Cardiac septum (tissue), 1 donor: ENCODE measurements around the gene KMT2E. TPM values are rescaled to one million over a fixed set of nuclear protein-coding genes. Genes with fewer than 3 reads are reported as not detected.
"Not testable (repeated sequence)": the region's sequence is repeated elsewhere in the genome, so short reads cannot be mapped to it uniquely, and the experiment has no call there.

Source experiments
- DNase-seq: peaks from one replicate; pipeline ENCODE4 v3.0.0-alpha.2; 2020; ENCODE audit warnings: low spot score
- intact Hi-C: fragments of 100-400 bp; cut with DNase I; formaldehyde crosslinking; loops from one replicate; pipeline ENCODE4 v1.14.0; 2022
- total RNA-seq: library from RNA; stranded (reverse); fragmentation: NEBNext Ultra II Directional; extraction: Animal tissue kit (Norgen Biotek cat#: 25700); gene quantifications from one replicate; pipeline ENCODE4 v1.2.1, GENCODE V29; 2021
- donor health status: DM: no; HTN: no; CAD: no.

The KMT2E gene
- total RNA-seq, 1 donor from 2014 or later: 65.7 TPM

DNA sequence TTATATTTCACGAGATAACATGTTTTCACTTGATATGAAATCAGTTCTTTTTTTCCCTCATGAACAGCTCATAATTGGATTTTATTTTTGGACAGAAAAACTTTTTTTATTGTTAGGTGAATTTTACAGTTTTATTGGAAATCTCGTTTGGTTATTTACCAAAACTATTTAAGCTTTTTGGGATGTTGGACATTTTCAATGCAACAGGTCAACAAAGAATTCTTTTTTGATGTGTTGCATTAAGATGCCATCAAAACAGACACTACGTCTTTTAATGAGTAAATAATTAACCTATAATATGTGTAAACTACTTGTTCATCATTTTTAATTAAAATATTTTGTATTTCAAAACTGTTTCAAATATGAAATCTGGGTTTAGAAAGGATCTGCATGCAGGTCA lies 5.3 kb downstream of the KMT2E start:
- DNase-seq: no peak
- intact Hi-C loops: loop anchor here (10.0 kb wide), 1 partner anchor 226 kb away; no protein-coding TSS in a partner anchor

GRCh38 chr7:105020926-105021325 lies 6.9 kb downstream of the KMT2E start:
- DNase-seq: no peak
- intact Hi-C loops: no loop called here

DNA sequence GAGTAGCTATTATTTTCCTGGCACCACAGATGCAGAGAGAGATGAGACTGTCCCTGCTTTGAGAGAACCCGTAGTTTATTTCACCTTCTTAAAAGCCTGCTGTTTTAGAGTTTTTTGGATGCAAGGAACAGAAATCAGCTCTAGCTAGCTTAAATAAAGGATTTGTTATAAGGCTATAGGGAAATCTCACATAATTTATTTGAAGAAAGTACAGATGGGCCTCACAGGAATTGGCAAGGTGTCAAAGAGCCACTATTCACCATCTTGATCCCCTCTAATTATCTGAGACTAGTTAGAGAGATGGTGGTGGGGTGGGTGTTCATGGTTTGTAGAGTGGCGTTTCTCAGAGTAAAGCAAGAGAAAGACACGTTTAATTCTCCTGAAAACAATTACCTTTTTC lies 7.3 kb downstream of the KMT2E start:
- intact Hi-C loops: no loop called here
- no peak for DNase-seq

GRCh38 chr7:105021967-105022366 lies 8.0 kb downstream of the KMT2E start:
- intact Hi-C loops: no loop called here

DNA sequence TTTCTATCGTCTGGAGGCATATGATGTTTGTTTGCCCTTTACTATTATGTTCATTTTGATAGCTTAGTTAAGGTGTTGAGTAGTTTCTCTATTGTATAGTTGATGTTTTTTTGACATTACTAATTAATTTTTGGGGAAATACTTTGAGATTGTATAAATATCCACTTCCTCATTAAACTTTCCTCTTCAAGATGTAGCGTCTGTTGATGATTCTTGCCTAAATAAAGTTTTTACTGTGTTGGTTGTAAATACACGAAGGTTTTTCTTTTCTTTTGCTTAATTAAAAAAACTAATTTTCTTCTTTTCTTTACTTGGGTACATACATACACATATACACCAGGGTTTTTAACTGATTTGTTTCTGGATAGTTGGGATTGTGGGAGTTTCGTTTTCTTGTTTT lies 8.5 kb downstream of the KMT2E start:
- no peak for DNase-seq

More at GRCh38 chr7:105021967-105022366, 8.0 kb downstream of the KMT2E start:
- DNase-seq: no peak

DNA sequence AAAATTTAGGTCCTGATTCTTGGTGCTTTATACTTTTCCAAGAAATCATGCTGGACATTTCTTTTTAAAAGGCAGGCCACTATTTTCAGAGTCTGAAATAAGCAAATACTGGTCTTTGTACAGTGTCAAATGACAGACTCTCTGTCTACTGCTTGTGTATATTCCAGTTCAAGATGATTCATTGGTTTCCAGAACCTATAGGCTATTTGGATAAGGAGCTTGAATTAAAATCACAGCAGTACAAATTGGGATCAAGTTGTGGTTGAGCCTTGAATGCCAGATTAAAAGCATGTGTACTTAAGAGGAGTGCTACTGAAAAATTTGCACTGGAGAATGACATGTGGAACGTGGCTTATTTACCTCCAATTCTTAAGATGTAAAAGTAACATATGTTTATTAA lies 10.7 kb downstream of the KMT2E start:
- no peak for DNase-seq
- intact Hi-C loops: no loop called here

More for the DNA sequence above, 8.5 kb downstream of the KMT2E start:
- intact Hi-C loops: no loop called here

- DNase-seq: no peak
- intact Hi-C loops: no loop called here
Measured at GRCh38 chr7:105026750-105027149, 12.7 kb downstream of the KMT2E start.

GRCh38 chr7:105027176-105027853 lies 13.3 kb downstream of the KMT2E start:
- no peak for DNase-seq
- intact Hi-C loops: no loop called here

DNA sequence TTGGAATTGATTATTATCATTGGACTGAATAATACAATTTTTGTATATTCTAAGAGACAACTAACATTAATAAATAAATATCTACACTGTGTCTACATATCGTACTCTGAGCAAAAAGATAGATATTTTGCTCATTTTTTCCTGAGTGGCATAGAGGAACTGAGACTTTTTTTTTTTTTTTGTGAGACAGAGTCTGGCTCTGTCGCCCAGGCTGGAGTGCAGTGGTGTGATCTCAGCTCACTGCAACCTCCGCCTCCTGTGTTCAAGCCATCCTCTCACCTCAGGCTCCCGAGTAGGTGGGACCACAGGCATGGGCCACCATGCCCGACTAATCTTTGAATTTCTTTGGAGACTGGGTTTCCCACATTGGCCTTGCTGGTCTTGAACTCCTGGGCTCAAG lies 14.0 kb downstream of the KMT2E start:
- intact Hi-C loops: no loop called here
- DNase-seq: no peak

GRCh38 chr7:105028941-105029340 lies 14.9 kb downstream of the KMT2E start:
- DNase-seq, intact Hi-C loops: not testable (repeated sequence)

DNA sequence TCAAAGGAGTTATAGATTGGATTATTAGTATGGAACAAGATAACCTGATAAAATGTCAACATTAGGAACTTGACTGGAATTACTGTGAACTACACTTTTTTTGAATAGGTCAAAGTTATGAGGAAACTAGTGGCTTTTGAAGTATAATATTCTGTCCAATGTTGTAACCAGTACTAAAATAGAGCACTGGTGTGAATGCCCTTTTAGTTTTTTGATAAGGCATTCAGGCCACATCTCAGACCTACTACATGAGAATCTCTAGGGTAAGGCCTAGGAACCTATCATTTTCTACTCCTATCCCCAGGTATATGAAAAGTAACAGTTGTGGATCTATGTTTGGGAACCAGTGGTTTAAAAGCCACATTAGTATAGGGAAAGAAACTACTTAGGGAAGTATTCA lies 16.4 kb downstream of the KMT2E start:
- DNase-seq: no peak
- intact Hi-C loops: no loop called here

GRCh38 chr7:105032553-105033214 lies 18.7 kb downstream of the KMT2E start:
- no peak for DNase-seq
- intact Hi-C loops: no loop called here

DNA sequence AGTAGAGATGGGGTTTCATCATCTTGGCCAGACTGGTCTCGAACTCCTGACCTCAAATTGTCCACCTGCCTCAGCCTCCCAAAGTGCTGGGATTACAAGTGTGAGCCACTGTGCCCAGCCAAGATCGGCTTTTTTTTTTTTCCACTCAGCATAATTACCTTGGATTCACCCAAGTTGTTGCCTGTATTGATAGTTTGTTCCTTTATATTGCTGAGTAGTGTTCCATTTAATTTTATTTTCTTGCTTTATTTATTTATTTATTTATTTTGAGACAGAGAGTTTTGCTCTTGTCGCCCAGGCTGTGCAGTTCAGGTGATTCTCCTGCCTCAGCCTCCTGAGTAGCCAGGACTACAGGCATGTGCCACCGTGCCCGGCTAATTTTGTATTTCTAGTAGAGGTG lies 21.3 kb downstream of the KMT2E start:
- DNase-seq: no peak
- intact Hi-C loops: no loop called here

DNA sequence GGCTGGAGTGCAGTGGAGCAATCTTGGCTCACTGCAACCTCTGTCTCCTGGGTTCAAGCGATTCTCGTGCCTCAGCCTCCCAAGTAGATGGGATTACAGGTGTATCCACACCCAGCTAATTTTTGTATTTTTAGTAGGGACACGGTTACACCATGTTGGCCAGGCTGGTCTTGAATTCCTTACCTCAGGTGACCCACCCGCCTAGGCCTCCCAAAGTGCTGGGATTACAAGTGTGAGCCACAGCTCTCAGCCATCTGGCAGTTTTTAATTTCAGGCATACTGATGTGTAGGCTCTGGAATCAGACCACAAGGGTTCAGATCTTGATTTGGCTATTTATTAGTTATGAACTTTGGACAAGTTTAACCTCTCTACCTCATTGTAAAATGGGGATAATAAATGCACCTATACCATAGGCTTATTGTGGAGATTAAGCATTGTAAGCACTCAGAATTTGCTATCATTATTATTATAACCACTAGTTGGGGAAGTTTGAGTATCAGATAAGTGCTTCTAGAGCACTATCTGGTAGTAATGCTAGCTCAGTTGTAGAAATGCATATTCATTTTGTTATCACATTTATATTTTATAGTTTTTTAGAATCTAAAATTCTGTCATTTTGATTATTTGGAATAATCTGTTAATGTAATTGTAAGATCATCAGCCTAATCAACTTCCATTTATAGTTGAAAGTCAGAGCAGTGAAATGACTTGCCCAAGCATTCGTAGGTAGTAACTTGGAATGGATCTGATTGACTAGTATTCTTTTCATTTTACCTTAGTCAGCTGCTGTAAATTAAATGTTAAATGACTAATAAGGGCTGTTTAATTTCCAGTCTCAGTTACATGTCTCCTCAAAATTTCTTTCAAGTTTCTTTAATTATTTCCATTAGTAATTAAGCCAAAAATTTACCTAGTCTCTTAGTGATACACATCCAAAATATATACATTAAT lies 22.5 kb downstream of the KMT2E start:
- intact Hi-C loops: no loop called here
- no peak for DNase-seq

GRCh38 chr7:105037319-105037718 lies 23.3 kb downstream of the KMT2E start:
- intact Hi-C loops: no loop called here

DNA sequence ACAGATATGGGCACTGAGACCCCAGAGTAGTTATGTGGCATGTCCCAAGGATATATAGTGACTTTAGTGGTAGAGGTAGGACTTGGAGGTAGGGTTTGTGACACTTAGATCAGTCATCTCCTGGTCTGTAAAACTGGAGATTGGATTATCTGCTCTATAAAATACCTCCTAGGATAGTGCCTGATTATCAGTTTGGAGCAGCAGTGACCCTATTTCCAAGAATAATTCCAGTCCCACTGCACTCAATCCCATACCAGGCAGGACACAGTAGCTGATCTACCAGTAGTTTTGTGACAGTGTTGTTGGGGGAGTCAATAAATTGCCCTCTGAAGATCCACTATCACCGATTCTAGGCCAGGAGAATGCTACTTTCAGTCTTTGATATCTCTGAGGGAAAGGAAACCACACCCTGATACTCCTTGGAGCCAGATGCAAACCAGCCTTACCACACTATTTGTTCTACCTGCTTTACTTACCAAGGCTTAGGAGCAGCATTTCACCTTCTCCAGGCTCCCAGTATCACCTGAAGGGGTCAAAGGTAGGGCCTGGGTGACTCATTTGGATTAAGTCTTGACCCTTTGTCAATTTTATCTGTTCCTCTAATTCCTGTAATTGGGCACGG lies 30.6 kb downstream of the KMT2E start:
- DNase-seq: no peak
- intact Hi-C loops: no loop called here

More at GRCh38 chr7:105037319-105037718, 23.3 kb downstream of the KMT2E start:
- DNase-seq: no peak

DNA sequence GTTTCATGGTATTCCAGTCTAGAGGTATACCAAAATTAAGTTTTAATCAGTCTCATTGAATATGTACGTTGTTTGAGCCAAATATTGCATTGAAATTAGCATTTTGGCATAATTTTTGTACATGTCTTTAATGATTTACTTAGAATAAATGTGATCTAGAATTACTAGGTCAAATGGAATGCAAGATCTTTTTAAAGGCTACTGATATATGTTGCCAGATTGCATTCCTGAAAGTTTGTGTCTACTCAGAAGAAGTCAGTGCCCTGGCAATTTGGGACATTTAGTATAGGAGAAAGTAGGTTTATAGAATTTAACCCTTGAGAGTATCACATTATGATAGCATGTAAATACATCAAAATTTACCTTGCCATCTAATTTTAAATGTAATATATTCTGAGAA lies 32.4 kb downstream of the KMT2E start:
- intact Hi-C loops: no loop called here
- DNase-seq: no peak

- no peak for DNase-seq
- intact Hi-C loops: no loop called here
Measured at GRCh38 chr7:105047932-105048331, 33.9 kb downstream of the KMT2E start.

DNA sequence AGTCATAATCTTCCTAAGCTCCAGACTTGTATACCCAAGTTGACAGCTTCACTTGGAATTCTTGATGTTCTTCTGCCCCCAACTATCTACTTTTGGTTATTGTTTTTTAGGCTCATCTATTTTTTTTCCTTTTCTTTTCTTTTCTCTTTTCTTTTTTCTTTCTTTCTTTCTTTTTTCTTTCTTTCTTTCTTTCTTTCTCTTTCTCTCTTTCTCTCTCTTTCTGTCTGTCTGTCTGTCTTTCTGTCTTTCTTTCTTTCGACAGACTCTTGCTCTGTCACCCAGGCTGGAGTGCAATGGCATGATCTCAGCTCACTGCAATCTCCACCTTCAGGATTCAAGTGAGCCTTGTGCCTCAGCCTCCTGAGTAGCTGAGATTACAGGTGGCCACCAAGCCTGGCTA lies 36.5 kb downstream of the KMT2E start:
- intact Hi-C loops: no loop called here
- no peak for DNase-seq

- DNase-seq, intact Hi-C loops: not testable (repeated sequence)
Measured at GRCh38 chr7:105050899-105051298, 36.9 kb downstream of the KMT2E start.
